G401.6 (cell line): ENCODE measurements around the gene CCDC184.
"Not testable (repeated sequence)": the region's sequence is repeated elsewhere in the genome, so short reads cannot be mapped to it uniquely, and the experiment has no call there.

ENCODE experiments used
- FAIRE-seq: peaks from 2 replicates; lab custom pipeline; 2012; peaks lifted over from hg19 to GRCh38; lab: Jason Lieb, UNC

Gene CCDC184

DNA sequence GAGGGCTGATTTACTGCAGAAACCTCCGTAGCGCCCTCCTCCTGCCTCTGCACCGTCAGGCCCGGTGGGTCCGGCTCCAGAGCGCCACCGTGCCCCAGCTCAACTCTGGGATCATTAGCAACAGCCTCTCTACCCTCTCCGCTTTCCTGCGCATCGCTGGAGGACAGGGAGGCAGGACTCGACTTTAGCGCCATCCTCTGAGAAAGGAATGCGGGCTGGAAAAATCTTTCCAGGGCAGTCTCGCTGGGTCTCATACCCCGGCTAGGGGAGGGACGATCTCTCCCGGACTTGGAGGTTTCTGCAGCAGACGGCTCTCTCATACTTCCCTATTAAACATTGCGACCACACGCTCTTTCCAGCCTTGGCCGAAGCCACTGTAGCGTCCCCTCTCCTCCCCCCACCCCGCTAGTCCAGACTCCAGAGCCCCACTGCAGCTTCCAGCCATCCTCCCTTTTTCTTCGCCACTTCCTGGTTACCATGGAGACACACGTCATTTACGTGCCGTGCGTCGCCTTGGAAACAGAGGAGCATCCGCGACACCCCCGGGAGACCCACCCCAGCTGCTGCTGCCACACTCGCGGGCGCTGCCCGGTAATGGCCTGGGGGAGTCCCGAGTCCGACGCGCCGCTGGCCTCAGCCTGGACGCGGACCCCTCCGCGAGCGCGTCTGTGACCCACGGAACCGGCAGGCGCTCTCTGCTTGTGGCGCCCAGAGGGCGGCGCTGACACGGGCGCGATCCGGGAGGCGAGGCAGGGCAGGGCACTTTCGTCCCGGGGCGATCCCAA is at the start of gene CCDC184:
Gene CCDC184, plus strand, starts transcription at position 554 of the 785 bp plus-strand sequence. CDS start 479 bp downstream, outside the sequence.
- FAIRE-seq = no peak

DNA sequence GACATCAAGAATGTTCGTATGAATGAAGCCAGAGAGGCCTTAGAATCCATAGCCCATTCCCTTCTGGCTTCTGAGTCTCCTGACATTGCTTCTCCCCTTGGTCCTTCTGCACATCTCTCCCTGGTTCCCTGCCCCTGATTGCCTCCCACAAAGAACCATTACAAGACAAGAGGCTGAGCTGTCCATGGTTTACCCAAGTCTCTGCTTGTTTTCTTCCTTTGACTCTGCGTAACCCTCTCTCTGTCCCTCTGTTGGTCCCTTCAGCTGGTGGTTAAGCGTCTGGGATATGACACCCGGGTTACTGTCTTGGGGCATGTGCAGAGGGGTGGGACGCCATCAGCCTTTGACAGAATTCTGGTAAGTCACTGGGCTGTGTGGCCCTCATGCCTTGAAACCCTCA is 48.4 kb upstream of the CCDC184 start:
- FAIRE-seq = no peak

DNA sequence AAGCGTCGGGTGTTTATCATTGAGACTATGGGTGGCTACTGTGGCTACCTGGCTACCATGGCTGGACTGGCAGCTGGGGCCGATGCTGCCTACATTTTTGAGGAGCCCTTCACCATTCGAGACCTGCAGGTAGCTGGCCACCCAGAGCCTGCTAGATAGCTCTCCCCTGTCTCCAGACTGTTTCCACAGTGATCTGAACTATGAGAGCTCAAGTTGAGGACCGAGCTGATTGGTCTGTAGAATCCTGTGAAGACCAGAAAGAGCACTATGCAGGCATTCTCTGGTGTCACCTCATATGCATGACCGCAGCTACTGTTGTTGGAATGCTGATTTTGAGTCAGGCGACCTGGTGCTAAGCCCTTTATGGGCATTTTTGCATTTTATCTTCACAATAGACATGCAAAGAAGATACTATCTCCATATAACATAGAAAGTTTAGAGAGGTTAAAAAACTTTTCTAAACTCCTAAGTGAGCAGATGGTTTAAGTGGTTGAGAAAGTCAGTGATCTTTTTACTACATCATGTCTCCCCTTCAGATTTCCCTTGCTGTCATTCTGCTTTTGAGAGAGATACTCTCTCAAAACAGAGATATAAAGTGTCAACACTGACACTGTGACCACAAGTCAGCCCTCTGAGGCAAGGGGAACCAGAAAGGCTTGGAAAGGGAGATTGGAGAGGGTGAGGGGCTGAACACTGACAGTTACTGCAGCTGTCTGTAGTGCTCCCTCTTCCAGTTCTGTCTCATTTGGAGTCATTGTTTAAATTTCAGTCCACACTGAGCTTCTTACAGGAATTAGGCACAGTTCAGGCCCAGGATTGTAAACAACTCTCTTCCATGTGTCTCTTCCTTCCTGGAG is 40.4 kb upstream of the CCDC184 start:
- no peak for FAIRE-seq

DNA sequence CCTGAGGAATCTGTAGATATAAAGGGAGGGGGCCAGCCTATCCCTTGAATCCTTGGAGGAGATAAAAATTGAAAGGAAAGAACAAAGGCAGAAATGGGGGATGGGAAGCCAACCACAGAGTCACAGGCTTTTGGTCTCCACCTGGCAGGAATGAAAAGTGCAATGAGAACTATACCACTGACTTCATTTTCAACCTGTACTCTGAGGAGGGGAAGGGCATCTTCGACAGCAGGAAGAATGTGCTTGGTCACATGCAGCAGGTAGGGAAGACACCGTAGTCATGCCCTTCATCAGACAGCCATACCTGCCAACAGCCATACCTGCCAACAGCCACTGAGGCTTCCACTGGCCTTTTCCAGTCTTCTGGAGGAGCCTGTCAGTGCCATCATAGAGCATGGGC is 39.5 kb upstream of the CCDC184 start:
- no peak for FAIRE-seq

DNA sequence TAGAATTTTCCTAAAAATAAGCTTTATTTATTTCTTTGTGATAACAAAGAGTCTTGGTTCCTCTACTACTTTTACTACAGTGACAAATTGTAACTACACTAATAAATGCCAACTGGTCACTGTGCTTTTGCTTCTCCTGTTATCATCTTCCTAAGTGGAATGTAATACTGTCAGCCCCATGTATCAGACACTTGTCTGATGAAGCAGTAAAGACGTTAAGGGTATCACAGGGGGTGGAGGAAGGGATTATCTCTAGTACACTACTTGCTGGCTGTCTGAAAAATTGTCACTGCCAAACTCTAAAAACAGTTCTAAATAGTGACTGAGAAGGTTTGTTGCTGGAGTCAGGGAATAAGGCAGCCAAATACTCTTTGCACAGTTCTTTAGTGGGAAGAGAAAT is 37.5 kb upstream of the CCDC184 start:
- no peak for FAIRE-seq

DNA sequence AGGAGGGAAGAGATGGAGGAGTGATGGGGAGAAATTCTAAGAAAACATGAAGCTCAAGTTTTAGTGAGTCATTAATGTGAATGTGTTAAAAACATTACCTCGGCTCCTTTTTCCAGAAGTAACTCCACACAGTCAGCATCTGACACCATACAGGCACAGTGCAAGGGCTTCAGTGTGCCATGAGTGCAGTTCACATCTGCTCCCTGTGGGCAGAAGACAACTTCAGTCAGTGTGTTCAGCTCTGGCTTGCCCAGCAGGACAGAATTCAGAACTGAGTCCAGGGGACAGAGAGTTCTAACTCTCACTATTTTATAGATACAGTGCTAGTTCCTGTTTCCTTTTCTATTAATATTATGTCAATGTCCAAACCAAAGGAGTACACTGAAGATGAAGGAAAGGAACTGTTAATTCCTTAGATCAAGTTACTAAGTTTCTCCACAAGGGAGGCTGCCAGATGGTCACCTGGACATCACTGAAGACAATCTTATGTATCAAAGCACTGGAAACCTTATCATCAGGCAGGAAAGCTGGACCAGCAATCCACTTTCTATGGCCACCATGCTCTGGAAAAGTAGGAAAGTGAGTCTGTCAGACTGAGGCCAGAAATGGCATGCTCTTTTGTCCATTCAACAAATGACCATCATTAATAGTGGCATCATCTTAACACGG is 32.2 kb upstream of the CCDC184 start:
- no peak for FAIRE-seq

DNA sequence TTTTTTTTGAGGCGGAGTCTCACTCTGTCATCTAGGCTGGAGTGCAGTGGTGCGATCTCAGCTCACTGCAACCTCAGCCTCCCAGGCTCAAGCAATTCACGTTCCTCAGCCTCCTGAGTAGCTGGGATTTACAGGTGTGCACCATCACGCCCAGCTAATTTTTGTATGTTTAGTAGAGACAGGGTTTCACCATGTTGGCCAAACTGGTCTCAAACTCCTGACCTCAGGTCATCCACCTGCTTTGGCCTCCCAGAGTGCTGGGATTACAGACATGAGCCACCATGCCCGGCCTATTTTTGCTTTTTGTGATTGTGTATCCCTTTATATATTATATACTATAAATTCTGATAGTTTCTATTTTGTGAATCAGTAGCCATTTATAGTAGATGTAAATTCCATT is 27.7 kb upstream of the CCDC184 start:
- not testable (repeated sequence) for FAIRE-seq

DNA sequence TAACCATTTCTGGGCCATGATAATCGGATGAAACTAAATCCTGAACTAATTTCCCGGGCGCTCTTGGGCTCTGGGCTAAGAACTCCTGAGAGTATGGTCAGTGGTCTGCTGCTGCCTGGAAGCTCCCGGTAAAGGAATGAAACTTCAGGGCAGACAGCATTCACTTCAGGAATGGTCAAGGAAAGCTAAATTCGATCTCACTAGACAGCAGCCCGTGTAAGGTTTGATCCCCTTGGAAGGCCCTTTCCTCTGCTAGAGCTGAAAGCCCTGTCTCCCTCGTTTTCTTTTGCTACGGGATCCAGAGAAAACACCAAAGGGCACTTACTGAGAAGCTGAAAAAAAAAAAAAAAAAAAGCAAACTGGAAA is 26.8 kb upstream of the CCDC184 start:
- FAIRE-seq = no peak

DNA sequence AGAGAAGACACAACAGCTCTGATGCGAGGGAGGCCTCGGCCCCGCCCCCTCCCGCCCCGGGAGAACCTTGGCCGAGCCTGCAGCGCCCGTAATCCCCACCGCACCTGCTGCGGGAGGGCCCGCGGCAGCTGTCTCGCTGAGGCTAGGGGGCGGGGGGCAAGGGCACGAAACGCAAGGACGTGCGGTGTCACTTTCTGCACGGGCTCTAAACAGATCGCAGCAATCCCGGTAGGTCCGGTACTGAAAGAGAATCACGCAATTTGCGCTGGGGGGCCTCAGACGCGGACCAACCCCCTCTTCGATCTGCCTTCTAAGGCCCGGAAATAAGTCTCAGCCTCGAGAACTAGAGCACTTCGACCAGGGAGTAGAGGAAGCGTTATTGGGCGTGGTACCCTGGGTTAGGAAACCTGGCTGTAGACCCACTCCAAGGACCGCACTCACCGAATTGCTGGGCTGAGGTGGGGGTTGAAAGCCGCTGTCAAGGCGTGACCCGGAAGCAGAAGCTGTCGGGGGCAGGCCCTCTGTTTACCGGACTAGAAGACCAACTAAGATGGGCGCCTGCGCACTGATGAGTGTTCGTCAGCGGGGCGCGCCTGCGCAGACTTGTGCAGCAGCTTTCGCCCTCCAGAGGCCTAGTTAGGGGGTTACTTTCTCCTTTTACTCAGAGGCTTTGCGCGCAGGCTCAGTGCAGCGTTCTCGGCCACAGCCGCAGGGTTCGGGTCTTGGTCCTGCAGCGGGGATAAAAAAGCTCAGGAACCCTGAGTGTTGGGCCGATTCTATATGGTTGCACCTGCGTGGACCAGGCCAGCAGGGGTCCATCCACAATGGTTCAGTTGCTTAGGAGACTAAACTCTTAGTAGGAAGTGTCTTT is 26.2 kb upstream of the CCDC184 start, which contains the start of gene ASB8:
Gene ASB8, minus strand, starts transcription at position 498 of the 871 bp plus-strand sequence. CDS start 4,019 bp downstream, outside the sequence.
- peak; percentile 97 for FAIRE-seq

DNA sequence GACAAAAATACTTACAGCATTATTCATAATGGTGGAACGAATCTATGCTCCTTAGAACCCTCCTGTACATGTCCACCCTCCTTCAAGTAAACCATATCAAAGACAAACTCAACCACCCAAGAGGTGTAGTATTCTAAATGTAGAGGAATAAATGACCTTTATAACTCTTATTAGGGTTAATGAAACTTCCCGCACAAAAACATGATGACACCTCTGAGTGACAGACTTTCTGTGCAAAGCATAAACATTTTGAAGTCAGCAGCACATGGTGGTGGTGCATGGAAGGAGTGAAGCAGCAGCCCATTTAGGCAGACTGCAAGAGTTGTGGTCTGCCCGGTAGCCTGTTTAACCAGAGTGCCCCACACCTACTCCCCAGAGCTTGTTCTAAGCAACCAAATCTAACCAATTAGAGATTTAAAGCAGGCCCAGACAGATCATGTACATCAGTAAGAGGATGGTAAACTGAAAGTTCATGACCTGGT is 25.5 kb upstream of the CCDC184 start:
- FAIRE-seq = no peak

DNA sequence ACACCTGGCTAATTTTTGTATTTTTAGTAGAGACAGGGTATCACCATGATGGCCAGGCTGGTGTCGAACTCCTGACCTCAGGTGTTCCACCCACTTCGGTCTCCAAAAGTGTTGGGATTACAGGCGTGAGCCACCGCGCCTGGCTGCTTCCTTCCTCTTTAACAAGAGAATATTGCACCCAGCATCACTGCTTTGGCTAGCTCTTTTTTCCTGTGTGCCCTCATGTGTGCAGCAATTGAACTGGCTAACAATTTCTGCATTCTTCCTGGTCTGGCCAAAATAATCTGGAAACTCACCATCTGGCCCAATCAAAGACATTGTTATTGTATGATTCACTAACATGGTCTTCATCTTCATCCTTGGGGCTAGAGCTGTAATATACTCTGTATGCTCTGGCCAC is 23.4 kb upstream of the CCDC184 start:
- FAIRE-seq = no peak

DNA sequence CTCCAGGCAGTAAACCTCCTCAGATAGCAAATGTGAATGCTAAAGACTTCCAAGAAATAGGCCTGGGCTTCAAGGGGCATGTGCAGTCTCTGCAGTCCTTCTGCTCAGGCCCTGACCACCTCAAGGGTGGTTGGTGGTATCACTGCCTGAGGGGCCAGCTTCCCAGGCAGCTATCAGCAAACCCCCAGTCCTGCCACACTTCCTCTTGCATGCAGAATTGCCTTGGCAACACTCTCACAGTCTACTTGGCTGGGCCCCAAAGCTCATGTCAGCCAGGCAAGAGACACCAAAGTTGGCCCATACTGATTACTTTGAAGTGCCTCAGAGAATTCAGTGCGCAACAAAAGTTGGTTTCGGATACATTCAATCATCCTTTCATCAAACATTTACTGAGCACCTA is 22.6 kb upstream of the CCDC184 start:
- FAIRE-seq = no peak

DNA sequence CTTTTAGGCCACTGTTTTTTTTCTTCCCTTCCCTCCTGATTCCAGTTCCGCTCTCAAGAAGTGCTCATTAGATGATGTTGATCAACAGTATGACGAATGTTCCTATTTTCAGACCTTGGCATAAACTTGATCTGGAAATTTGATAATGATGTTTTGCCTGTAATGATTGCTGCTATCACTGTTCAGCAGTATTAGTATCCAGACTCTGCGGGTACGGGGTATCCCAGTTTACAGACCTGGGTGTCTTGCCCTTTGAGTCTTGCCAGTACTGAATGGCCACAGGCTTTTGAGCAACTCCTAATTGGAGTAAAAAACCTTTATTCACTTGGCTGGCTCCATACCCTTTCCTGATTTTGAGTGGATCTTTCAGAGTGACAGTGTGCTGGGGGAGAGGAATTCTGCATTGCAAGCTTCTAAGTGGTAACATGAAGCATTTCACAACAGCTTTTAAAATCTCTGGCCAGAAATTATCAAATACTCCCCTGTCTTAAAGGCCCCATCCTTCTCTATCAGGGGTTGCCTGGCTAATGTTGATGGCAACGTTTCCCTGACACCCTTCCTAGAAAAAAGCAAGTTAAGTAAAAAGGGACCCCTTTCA is 20.2 kb upstream of the CCDC184 start:
- no peak for FAIRE-seq

DNA sequence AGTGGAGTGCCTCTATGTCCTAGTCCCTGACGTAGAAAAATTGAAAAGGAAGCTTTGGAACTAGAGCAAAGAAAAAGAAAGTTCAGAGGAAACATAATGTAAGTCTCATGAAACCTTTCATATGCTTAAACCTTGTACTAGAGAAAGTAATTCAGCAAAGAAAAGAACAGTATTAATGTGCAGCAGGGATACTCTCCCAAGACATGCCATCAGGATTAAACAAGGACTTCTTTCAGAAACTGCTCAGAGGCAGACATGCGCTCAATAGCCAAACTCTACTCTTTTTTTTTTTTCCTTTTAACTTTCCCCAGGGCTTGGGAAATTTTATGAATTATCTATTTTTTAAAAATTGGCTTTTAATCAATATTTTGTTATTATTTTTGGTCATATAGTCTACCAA is 19.0 kb upstream of the CCDC184 start:
- no peak for FAIRE-seq

DNA sequence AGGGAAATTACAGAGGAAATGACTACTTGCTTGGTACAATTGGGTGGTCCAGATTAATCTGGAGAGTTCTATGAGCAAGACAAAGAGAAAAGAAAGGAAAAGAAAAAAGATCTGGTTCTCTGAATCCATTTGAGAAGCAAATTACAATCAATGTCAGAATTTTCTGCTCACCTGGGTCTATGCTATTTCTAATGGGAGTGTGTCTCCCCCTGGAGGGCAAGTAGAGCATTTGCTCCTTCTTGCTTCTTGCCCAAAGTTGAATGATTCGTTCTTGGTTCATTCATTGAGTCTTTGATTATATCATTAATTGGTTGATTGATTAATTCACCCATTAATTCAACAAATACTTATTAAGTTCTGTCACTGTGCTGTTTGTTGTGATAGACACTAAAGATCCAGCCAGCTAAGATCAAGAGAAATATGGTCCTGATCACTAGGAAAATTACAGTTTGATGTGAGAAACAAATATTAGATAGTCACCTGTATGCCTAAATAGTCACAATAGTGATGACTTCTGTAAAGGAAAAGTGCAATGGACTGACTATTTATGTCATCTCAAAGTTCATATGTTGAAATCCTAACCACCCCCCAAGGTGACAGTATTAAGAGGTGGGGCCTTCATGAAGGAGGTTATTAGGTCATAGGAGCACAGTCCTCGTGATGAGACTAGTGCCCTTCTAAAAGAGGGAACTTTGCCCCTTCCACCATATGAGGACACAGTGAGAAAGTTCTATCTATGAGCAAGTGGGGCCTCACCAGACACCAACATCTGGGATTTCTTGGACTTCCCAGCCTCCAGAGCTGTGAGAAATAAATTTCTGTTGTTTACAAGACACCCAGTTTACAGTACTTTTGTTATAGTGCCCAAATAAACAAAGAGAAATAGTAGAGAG is 18.1 kb upstream of the CCDC184 start:
- peak; percentile 96 for FAIRE-seq

DNA sequence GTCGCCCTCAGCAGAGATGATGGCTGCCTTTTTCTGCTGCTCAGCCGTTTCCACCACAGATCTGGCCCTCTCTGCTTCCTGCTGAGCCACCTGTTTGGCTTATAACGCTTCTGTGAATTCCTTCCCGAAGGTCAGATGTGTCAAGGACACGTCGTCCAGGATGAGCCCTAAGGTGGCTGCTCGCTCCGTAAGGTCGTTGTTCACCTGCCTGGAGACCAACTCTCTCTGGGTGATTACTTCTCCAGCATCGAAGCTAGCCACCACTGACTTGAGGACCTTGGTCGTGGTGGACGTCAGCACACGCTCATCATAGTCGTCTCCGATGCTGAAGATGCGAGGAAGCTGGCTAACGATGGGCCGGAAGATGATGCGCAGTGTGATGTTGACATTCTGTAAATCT is 14.4 kb upstream of the CCDC184 start:
- no peak for FAIRE-seq

DNA sequence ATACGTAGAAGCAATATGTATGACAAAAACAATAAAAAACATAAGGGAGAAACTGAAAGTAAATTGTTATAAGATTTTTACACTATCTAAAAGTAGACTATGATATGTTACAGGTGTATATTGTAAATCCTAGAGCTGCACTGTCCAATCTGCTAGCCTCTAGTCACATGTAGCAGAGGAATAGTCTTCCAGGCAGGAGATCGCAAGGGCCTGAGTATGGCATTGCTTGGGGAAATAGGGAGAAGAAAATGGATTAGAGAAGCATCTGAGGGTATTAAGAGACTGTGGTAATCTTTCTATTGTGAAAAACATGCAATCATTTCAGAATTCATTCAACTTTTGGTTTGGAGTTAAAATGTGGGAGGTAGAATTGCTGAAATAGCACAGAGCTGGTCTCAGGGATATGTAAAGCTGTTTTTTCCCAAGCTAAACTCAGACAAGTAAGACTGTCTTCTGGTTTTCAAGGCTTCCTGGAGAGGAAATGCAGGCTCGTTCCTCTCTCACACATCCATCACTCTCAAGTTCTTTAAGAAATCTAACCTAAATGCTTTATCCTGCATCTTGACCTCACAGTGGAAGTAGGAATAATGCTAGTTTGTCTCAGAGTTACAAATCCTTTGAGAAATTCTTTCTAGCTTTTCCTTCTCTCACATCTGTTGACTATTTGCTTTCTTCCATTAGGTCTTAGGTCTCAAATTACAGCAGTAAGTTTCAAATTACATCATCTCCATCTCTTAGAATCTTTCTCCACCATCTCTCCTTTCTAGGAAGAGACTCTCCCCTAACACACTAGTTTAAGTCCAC is 7.6 kb upstream of the CCDC184 start:
- FAIRE-seq = no peak

DNA sequence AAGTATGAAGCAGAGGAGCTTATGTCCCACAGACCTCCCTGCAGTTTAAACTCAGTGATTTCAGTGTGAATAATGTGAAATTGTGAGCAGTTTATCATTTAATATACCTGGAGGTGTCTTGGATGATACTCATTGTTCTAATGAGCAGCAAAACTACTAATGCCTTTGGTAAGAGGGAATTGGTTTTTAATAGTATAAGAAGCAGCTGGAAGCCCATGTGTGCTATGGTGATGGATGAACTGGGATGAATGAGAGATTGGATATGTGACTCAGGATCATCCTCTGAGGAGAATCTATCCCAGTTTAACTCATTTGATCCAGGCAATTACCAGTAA is 7.1 kb upstream of the CCDC184 start:
- FAIRE-seq = no peak

DNA sequence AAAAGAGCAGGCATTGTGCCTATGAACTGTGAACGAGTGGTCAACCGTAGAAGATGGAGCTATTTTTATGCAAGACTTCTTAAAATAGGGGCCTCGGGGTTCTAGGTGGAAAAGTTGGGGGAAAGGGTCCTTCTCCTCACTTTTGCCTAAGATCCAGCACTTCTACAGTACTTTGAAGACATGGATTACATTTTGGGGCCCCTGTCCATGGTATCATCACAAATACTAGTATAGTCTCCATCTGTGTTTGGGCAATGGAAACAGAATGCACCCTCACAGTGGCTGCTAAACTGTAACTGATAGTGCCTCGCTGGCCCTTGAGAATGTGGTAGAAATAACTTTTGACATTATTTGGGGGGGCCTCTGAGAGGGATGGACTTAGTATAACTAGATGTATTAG is 5.5 kb upstream of the CCDC184 start:
- no peak for FAIRE-seq

DNA sequence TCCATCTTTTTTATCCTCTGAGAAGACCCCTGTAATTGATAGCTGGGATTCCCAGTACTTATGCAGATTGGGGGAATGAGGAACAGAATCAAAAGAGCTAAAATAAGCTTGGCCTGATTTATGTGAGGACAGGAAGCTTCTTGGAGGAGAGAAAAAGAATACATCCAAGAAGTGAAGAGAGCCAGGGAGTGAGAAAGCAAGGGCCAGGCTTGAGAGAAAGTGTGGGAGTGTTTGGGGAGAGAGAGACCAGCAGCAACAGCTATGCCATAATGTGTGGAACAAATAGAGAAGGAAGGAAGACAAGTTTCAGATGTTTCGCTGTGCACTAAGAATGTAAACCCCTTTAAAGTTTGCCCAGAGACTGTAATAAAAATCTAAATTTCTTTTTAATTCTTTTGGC is 4.0 kb upstream of the CCDC184 start:
- no peak for FAIRE-seq
